ENCODE data around the gene OR6N2. TPM values are rescaled to one million over a fixed set of nuclear protein-coding genes. Genes with fewer than 3 reads are reported as not detected.

OR6N2 gene
- total RNA-seq, 1 experiment from 2014 or later, result not detected

GRCh38 chr1:158799689-158800088, 18.7 kb upstream of the OR6N2 start:
- Histone ChIP-seq H3K36me3 (ENCODE audit: low read depth) (no peaks in the 10 kb centered on the region), H3K79me2 (ENCODE audit: low read depth) (no peaks in the 10 kb centered on the region), H3F3A (ENCODE audit: insufficient read depth, low read depth) (no peaks in the 10 kb centered on the region), H4K20me1 (ENCODE audit: insufficient read depth) (no peaks in the 10 kb centered on the region), H2AFZ (no peak overlapping the region), H3K4me1 (replicated peaks; ENCODE audit: insufficient read depth) (no peaks in the 10 kb centered on the region), H3K9me2 (ENCODE audit: insufficient read depth) (no peaks in the 10 kb centered on the region), H3K27ac (no peak overlapping the region), H3K4me3 (no peak overlapping the region), H3K9me3 (ENCODE audit: insufficient read depth, low read depth) (no peaks in the 10 kb centered on the region), H3K27me3 (ENCODE audit: insufficient read depth, low read depth) (no peaks in the 10 kb centered on the region), H3K4me2 (no peak overlapping the region)
- no peak for DNase-seq
- CTCF ChIA-PET, result no interaction called here
- no peak for TF ChIP-seq CTCF (conservative IDR thresholded peaks at IDR 0.05)
- TF ChIP-seq EZH2 (IDR thresholded peaks at IDR 0.05; ENCODE audit: low read depth), result no peak
- intact Hi-C loops (cut with micrococcal nuclease; ENCODE audit: unreplicated experiment), result no loop called here
- no TSS peak for BruUV-seq (replicated peaks)
- POLR2A ChIA-PET (ENCODE audit: unreplicated experiment), result no interaction called here

GRCh38 chr1:158798531-158798930, 17.5 kb upstream of the OR6N2 start:
- no peaks in the 10 kb centered on the region for H3K9me2 ChIP-seq (ENCODE audit: insufficient read depth)
- POLR2A ChIA-PET (ENCODE audit: unreplicated experiment), result no interaction called here
- H3K4me3 ChIP-seq, result no peak overlapping the region
- H2AFZ ChIP-seq, result no peak overlapping the region
- no peaks in the 10 kb centered on the region for H3K36me3 ChIP-seq (ENCODE audit: low read depth)
- intact Hi-C loops (cut with micrococcal nuclease; ENCODE audit: unreplicated experiment), result no loop called here
- no peaks in the 10 kb centered on the region for H4K20me1 ChIP-seq (ENCODE audit: insufficient read depth)
- TF ChIP-seq CTCF (conservative IDR thresholded peaks at IDR 0.05), result peak; percentile 40; the same call in 1 of the 2 replicates
- TF ChIP-seq EZH2 (IDR thresholded peaks at IDR 0.05; ENCODE audit: low read depth), result no peak
- H3F3A ChIP-seq (ENCODE audit: insufficient read depth, low read depth), result no peaks in the 10 kb centered on the region
- no peaks in the 10 kb centered on the region for H3K4me1 ChIP-seq (replicated peaks; ENCODE audit: insufficient read depth)
- CTCF ChIA-PET, result no interaction called here
- H3K27ac ChIP-seq, result no peak overlapping the region
- H3K27me3 ChIP-seq (ENCODE audit: insufficient read depth, low read depth), result no peaks in the 10 kb centered on the region
- H3K4me2 ChIP-seq, result no peak overlapping the region
- no peak for DNase-seq
- no peaks in the 10 kb centered on the region for H3K9me3 ChIP-seq (ENCODE audit: insufficient read depth, low read depth)
- BruUV-seq (replicated peaks), result no TSS peak
- no peaks in the 10 kb centered on the region for H3K79me2 ChIP-seq (ENCODE audit: low read depth)

GRCh38 chr1:158794247-158794646, 13.2 kb upstream of the OR6N2 start:
- no peak overlapping the region for H3K4me2 ChIP-seq
- H4K20me1 ChIP-seq (ENCODE audit: insufficient read depth), result no peaks in the 10 kb centered on the region
- H3K79me2 ChIP-seq (ENCODE audit: low read depth), result no peaks in the 10 kb centered on the region
- no peak for TF ChIP-seq EZH2 (IDR thresholded peaks at IDR 0.05; ENCODE audit: low read depth)
- TF ChIP-seq CTCF (conservative IDR thresholded peaks at IDR 0.05), result no peak
- intact Hi-C loops (cut with micrococcal nuclease; ENCODE audit: unreplicated experiment), result no loop called here
- H3K9me3 ChIP-seq (ENCODE audit: insufficient read depth, low read depth), result no peaks in the 10 kb centered on the region
- DNase-seq, result no peak
- ChIA-PET POLR2A (ENCODE audit: unreplicated experiment) (no interaction called here), CTCF (no interaction called here)
- no peak overlapping the region for H3K27ac ChIP-seq
- no peaks in the 10 kb centered on the region for H3K4me1 ChIP-seq (replicated peaks; ENCODE audit: insufficient read depth)
- H2AFZ ChIP-seq, result no peak overlapping the region
- no peaks in the 10 kb centered on the region for H3K27me3 ChIP-seq (ENCODE audit: insufficient read depth, low read depth)
- H3K36me3 ChIP-seq (ENCODE audit: low read depth), result no peaks in the 10 kb centered on the region
- no peaks in the 10 kb centered on the region for H3F3A ChIP-seq (ENCODE audit: insufficient read depth, low read depth)
- no peak overlapping the region for H3K4me3 ChIP-seq
- no peaks in the 10 kb centered on the region for H3K9me2 ChIP-seq (ENCODE audit: insufficient read depth)
- no TSS peak for BruUV-seq (replicated peaks)

All from PC-9 (cell line).